Measurements from ENCODE around the gene MPLKIP.

DNA sequence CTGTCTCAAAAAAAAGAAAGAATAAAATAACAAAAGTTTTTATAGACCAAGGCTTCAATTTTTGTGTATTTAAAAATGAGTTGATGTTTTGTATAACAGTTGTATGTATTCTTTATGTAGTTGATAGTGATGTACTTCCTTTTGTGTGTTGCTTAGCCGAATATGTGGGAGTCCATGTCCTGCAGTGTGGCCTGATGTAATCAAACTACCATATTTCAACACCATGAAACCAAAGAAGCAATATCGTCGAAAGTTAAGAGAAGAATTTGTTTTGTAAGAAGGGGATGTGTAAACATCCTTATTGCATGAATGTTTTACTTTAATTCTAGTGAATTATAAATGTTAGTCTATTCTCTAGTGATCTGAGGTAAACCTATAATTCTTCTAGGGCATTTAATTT lies 56.6 kb downstream of the MPLKIP start:
- TF ChIP-seq, protein P1, sequence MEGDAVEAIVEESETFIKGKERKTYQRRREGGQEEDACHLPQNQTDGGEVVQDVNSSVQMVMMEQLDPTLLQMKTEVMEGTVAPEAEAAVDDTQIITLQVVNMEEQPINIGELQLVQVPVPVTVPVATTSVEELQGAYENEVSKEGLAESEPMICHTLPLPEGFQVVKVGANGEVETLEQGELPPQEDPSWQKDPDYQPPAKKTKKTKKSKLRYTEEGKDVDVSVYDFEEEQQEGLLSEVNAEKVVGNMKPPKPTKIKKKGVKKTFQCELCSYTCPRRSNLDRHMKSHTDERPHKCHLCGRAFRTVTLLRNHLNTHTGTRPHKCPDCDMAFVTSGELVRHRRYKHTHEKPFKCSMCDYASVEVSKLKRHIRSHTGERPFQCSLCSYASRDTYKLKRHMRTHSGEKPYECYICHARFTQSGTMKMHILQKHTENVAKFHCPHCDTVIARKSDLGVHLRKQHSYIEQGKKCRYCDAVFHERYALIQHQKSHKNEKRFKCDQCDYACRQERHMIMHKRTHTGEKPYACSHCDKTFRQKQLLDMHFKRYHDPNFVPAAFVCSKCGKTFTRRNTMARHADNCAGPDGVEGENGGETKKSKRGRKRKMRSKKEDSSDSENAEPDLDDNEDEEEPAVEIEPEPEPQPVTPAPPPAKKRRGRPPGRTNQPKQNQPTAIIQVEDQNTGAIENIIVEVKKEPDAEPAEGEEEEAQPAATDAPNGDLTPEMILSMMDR (IDR thresholded peaks at IDR 0.05 in 8 of 11, conservative IDR thresholded peaks at IDR 0.05 in 3 of 11), result no peak
- TF ChIP-seq POLR2A (IDR thresholded peaks at IDR 0.05), result no peak
